Astrocyte of the cerebellum (primary cell): ENCODE results near the gene NES.

ENCODE experiments used
- DNase-seq: peaks from one replicate; pipeline ENCODE4 v3.0.0-alpha.2; 2011; ENCODE audit warnings: low read depth
- H3K4me3 ChIP-seq: 2 replicates; pipeline ENCODE4 v1.5.1; 2011; ENCODE audit warnings: mild to moderate bottlenecking, low read depth, low read length, moderate library complexity
- in situ Hi-C: cut with HindIII; loops from 2 replicates; pipeline ENCODE4 v1.10.0; 2017; ENCODE audit warnings: low sequenced_read_pairs
- TF ChIP-seq, protein P1 (sequence below): IDR thresholded peaks from 2 replicates; pipeline ENCODE4 v1.5.1; 2012; ENCODE audit warnings: low read length, low read depth, moderate library complexity, mild to moderate bottlenecking; ENCODE audit errors: missing control alignments

The NES gene

GRCh38 chr1:156646738-156647211, 30.4 kb downstream of the NES start:
- no peak overlapping the region for H3K4me3 ChIP-seq
- no peak for DNase-seq
- TF ChIP-seq, protein P1, sequence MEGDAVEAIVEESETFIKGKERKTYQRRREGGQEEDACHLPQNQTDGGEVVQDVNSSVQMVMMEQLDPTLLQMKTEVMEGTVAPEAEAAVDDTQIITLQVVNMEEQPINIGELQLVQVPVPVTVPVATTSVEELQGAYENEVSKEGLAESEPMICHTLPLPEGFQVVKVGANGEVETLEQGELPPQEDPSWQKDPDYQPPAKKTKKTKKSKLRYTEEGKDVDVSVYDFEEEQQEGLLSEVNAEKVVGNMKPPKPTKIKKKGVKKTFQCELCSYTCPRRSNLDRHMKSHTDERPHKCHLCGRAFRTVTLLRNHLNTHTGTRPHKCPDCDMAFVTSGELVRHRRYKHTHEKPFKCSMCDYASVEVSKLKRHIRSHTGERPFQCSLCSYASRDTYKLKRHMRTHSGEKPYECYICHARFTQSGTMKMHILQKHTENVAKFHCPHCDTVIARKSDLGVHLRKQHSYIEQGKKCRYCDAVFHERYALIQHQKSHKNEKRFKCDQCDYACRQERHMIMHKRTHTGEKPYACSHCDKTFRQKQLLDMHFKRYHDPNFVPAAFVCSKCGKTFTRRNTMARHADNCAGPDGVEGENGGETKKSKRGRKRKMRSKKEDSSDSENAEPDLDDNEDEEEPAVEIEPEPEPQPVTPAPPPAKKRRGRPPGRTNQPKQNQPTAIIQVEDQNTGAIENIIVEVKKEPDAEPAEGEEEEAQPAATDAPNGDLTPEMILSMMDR, result no peak
- in situ Hi-C loops, result no loop called here

GRCh38 chr1:156645666-156646065, 31.5 kb downstream of the NES start:
- TF ChIP-seq, protein P1, result no peak
- no peak for DNase-seq
- in situ Hi-C loops, result no loop called here
- H3K4me3 ChIP-seq, result no peak overlapping the region

DNA sequence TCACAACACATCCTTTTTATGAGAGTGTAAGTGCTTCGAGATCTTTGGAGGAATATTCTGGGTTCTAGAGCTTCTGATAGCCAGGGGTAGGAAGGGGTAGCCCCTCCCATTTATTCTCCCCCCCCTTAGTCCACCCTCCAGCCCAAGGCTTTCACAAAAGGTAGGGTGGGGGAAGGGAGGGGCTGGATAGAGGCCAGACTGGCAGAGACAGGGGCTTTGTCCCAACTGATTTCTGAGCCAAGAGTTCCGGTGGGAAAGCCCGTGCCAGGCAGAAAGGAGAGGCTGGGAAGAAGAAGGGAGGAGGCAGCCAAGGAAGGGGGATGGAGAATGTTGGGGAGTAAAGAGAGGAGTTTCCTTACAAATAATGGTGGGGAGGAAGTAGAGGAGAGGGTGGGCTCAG, 32.2 kb downstream of the NES start:
- no peak overlapping the region for H3K4me3 ChIP-seq
- in situ Hi-C loops, result no loop called here
- DNase-seq, result no peak
- TF ChIP-seq, protein P1, result no peak

DNA sequence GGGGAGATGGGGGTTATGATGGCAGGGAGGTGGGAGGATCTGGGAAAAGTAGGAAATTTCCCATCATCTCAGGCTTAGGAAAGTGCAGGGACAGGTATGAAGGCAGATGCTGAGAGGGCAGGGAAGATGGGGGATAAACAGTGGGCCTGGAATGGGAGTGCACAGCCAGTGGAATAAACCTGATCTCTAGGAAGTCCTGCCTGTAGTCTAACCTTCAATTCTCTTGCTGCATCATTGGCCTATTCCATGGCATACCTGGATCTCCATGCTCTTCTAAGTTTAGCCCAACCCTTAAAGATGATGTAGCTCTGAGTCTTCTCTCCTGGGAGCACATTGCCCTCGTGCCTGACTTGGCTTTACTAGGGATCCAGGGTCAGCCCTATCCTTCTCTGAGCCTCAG, 32.6 kb downstream of the NES start:
- DNase-seq, result no peak
- TF ChIP-seq, protein P1, result no peak
- no peak overlapping the region for H3K4me3 ChIP-seq
- in situ Hi-C loops, result no loop called here

DNA sequence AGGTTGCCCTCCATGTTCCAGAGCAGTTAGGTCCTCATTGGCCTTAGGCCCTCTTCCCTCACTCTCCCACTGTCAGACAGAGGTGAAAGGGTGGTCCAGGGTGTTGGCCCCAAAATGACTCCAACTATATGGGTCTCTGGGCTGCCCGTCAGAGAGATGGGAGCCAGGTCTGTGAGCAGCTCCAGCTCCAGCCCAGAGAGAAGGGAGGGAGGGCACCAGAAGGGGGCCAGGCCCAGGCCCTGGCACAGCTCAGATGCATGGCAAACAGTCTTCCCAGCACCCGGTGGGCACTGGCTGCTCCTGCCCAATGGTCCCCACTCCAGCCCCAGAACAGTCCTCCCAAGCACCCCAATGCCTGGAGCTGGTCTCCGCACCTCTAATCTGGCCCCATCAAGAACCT, 33.1 kb downstream of the NES start:
- TF ChIP-seq, protein P1, result no peak
- in situ Hi-C loops, result no loop called here
- no peak for DNase-seq
- no peak overlapping the region for H3K4me3 ChIP-seq

GRCh38 chr1:156643778-156644092, 33.5 kb downstream of the NES start:
- DNase-seq, result no peak
- no peak overlapping the region for H3K4me3 ChIP-seq
- in situ Hi-C loops, result no loop called here
- TF ChIP-seq, protein P1, result no peak
